Esophagus (tissue), 2 donors: Measurements from ENCODE around the gene KSR1. TPM values are rescaled to one million over a fixed set of nuclear protein-coding genes. Genes with fewer than 3 reads are reported as not detected.
"Not testable (repeated sequence)": the region's sequence is repeated elsewhere in the genome, so short reads cannot be mapped to it uniquely, and the experiment has no call there.

ENCODE experiments used
- H3K27ac ChIP-seq, 2 donors: one replicate each; pipeline ENCODE4 v1.5.1; 2013; ENCODE audit warnings: low read depth in 2 of 2, mild to moderate bottlenecking in 2 of 2, inconsistent platforms in 1 of 2, low read length in 1 of 2, moderate library complexity in 1 of 2
- H3K27me3 ChIP-seq, 2 donors: one replicate each; pipeline ENCODE4 v1.6.1; 2013; ENCODE audit warnings: low read length in 2 of 2, control low read depth in 1 of 2, mild to moderate bottlenecking in 1 of 2; ENCODE audit not compliant: insufficient read depth in 2 of 2, control insufficient read depth in 1 of 2
- H3K36me3 ChIP-seq, 2 donors: one replicate each; pipeline ENCODE4 v1.6.1; 2013; ENCODE audit warnings: low read length in 1 of 2; ENCODE audit not compliant: control insufficient read depth in 2 of 2, insufficient read depth in 2 of 2
- H3K4me1 ChIP-seq, 2 donors: one replicate each; pipeline ENCODE4 v1.6.1; 2013; ENCODE audit warnings: low read length in 1 of 2; ENCODE audit not compliant: control insufficient read depth in 2 of 2, insufficient read depth in 2 of 2
- H3K4me3 ChIP-seq, 2 donors: one replicate each; pipeline ENCODE4 v1.5.1; 2013; ENCODE audit warnings: low read length in 2 of 2, mild to moderate bottlenecking in 2 of 2, low read depth in 1 of 2, moderate library complexity in 1 of 2
- H3K9me3 ChIP-seq, 2 donors: one replicate each; pipeline ENCODE4 v1.6.1; 2013; ENCODE audit warnings: mild to moderate bottlenecking in 2 of 2, low read depth in 1 of 2, low read length in 1 of 2, moderate library complexity in 1 of 2; ENCODE audit not compliant: control insufficient read depth in 2 of 2, insufficient read depth in 1 of 2
- WGBS, 2 donors: extraction: QIAGEN DNeasy Blood & Tissue Kit; methylation state at CpG; one replicate each; pipeline ENCODE4 v1.1.7; 2013; 5-methylcytosine and 5-hydroxymethylcytosine counted together
- polyA plus RNA-seq, 2 donors: library from polyadenylated mRNA; stranded (reverse); fragments of 200-250 nt; gene quantifications; one replicate each; pipeline ENCODE4 v1.2.3, GENCODE V29; 2013
- donor health status: healthy with polysubstance abuse.
- donor health status: Bipolar disorder and iron deficiency.

KSR1 gene
- polyA plus RNA-seq, 2 donors = 35.3 to 52.4 TPM

DNA sequence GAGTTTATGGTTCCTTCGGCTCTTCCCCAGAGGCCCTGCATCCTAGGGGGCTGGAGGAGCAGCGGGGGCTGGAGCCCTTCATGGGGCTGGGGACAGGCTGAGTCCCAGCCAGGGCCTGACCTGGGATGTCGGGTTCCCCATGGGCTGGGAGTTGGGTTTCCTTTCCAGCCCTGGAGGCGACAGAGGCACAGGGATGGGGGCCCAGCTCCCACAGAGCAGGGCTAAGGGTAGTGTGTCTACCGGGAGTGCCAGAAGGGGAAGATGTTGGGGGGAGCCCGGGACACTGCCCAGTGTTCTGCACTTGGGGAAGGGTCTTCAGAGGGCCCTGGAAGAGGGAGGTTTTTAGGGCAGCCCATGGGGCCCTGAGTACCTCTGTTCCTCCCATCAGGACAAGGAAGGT is 30.7 kb upstream of the KSR1 start:
- 84 to 86% methylated on average over 6 of the region's 6 CpGs for WGBS, 2 donors
- H3K9me3 ChIP-seq, H3K36me3 ChIP-seq, H3K27me3 ChIP-seq, H3K27ac ChIP-seq, H3K4me3 ChIP-seq, H3K4me1 ChIP-seq: not testable (repeated sequence)

DNA sequence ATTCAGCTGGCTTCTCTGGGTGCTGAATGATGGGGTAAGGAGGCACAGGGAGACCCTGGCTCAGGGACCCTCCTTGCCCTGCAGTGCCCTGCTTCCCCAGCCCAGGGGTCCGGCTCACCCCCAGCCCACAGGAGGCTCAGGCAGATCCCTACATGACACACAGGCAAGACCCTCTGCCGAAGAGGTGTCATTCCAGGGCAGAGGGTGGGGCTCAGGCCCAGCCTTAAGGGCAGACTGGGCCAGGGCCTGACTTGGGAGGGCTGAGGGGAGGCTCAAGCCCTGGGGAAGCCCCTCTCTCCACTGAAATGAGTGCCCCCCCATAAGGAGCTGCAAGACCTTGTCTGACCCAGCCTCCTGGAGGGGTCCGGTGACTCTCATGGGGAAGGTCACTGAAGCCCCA is 30.3 kb upstream of the KSR1 start:
- Histone ChIP-seq H3K4me1 (no peaks in the 10 kb centered on the region), H3K36me3 (no peaks in the 10 kb centered on the region), H3K4me3 (no peak overlapping the region), H3K27ac (no peak overlapping the region), H3K27me3 (no peaks in the 10 kb centered on the region), H3K9me3 (no peaks in the 10 kb centered on the region)
- WGBS, 2 donors = 91 to 93% methylated on average over 3 of the region's 3 CpGs

DNA sequence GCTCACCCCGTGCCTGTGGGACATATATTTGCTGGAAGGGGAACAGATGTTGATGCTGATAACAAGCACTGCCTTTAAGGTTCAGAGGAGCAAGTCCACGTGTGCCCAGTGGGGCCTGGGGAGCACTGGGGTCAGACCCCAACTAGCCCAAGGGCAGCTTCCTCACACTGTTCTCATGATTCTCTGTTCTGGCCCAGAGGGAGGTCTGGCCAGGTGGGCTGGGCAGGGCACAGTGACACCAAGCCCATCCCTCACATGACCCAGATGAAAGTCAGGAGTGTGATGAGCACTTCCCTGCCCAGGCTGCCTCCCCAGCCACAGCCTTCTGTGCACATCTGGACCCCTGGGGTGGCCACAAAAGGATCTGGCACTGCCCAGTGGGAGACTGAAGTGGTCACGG is 29.8 kb upstream of the KSR1 start:
- WGBS, 2 donors = 79 to 85% methylated on average over 2 to 3 of the region's 3 CpGs
- H3K4me1 ChIP-seq, H3K27me3 ChIP-seq, H3K4me3 ChIP-seq, H3K27ac ChIP-seq, H3K9me3 ChIP-seq, H3K36me3 ChIP-seq: not testable (repeated sequence)

DNA sequence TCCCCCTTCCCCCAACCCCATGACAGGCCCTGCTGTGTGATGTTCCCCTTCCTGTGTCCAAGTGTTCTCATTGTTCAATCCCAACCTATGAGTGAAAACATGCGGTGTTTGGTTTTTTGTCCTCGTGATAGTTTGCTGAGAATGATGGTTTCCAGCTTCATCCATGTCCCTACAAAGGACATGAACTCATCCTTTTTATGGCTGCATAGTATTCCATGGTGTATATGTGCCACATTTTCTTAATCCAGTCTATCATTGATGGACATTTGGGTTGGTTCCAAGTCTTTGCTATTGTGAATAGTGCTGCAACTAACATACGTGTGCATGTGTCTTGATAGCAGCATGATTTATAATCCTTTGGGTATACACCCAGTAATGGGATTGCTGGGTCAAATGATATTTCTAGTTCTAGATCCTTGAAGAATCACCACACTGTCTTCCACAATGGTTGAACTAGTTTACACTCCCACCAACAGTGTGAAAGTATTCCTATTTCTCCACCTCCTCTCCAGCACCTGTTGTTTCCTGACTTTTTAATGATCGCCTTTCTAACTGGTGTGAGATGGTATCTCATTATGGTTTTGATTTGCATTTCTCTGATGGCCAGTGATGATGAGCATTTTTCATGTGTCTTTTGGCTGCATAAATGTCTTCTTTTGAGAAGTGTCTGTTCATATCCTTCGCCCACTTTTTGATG is 28.9 kb upstream of the KSR1 start:
- H3K27me3 ChIP-seq, H3K4me1 ChIP-seq, H3K9me3 ChIP-seq, H3K4me3 ChIP-seq, H3K36me3 ChIP-seq, H3K27ac ChIP-seq: not testable (repeated sequence)
- WGBS, 2 donors = 82 to 89% methylated on average over 4 of the region's 5 CpGs

DNA sequence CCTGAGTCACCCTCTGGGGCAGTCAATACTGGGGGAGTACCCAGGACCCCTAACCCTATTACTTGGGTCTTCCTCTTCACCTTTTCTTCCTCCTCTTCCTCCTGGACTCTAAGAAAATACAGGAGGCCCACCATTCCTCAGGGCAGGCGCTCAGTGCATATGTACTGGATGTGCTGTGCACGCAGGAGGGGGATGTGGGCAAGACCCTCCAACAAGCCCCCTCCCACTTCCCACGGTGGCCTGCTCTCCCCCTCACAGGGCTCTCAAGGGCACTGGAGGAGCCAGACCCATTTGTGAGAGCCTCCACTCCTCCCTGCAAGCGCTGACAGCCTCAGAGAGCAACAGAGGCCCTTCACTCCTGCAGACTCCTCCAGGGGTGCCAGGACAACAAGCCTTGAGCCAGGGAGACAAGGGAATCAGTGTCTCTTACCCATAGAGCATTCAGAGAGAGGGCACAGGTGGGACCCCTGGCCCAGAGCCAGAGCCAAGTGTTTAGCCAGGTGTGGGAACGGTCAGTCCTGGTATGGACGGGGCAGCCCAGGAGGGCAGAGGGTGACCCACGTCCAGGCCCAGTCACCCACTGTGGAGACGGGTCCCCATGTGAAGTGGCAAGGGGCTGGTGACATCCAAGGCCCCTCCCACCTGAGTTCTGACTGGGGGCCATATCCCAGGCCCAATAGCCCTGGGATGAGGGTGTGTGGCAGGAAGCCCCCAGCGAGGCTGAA is 27.3 kb upstream of the KSR1 start:
- Histone ChIP-seq H3K9me3 (no peaks in the 10 kb centered on the region), H3K4me1 (no peaks in the 10 kb centered on the region), H3K27ac (no peak overlapping the region), H3K4me3 (no peak overlapping the region), H3K36me3 (no peaks in the 10 kb centered on the region), H3K27me3 (no peaks in the 10 kb centered on the region)
- 91 to 94% methylated on average over 9 of the region's 9 CpGs for WGBS, 2 donors

DNA sequence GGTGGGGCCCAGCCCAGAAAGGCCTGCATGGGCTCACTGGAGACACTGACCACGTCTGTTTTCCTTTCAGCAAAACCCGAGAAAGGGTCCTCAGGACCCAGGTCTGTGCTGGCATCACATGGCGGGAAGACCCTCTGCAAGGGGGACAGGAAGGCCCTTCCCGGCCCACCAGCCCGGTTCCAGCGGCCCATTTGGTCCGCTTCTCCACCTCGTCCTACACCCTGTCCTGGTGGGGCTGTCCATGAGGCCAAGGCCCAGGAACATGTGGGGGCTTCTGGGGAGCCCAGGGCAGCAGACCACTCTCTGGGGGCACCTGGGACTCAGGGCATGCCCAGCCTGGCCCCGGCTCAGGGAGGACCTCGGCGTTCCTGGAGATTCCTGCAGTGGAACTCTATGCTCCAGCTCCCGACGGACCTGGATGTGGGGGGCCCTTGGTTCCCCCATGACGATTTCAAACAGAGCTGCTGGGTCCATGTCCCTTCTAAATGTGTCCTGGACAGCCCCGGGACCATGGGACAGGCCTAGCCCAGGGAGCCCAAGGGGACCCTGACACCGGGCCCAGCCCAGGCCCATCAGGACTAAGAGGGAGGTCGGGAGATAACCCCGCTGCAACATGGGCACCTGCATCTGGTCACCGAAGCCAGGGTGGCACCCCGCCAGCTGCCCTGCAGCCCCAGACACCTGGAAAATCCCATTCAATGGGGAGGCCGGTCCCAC is 26.4 kb upstream of the KSR1 start:
- H3K27ac ChIP-seq = no peak overlapping the region

DNA sequence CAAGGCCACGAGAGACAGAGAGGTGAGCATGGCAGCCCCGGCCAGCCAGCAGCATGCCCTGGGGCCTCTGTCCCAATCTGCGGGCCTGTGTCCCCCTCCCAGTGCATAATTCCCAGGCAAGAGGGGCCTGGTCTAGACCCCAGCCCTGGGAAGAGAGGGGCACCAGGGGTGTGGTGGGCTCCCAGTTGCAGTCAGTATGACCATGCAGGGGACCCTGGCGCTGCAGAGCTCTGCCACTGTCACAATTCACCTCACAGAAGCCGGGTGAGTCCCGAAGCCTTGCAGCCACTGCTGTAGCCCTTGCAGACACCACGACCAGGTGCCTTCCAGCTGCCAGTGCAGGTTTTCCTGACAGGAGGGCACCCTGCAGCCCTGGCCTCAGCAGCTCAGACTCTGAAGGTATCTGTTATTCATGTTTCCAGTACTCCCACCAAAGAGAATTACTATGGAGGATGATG is 25.8 kb upstream of the KSR1 start:
- H3K4me3 ChIP-seq = no peak overlapping the region
- no peak overlapping the region for H3K27ac ChIP-seq
- no peaks in the 10 kb centered on the region for H3K27me3 ChIP-seq
- WGBS, 2 donors = 74% methylated on average over 7 of the region's 7 CpGs
- no peaks in the 10 kb centered on the region for H3K9me3 ChIP-seq
- H3K4me1 ChIP-seq = no peaks in the 10 kb centered on the region
- H3K36me3 ChIP-seq = no peaks in the 10 kb centered on the region

More for the DNA sequence above, 26.4 kb upstream of the KSR1 start:
- WGBS, 2 donors = 81% methylated on average over 21 of the region's 21 CpGs
- Histone ChIP-seq H3K4me1 (no peaks in the 10 kb centered on the region), H3K4me3 (no peak overlapping the region), H3K36me3 (no peaks in the 10 kb centered on the region), H3K27me3 (no peaks in the 10 kb centered on the region), H3K9me3 (no peaks in the 10 kb centered on the region)

DNA sequence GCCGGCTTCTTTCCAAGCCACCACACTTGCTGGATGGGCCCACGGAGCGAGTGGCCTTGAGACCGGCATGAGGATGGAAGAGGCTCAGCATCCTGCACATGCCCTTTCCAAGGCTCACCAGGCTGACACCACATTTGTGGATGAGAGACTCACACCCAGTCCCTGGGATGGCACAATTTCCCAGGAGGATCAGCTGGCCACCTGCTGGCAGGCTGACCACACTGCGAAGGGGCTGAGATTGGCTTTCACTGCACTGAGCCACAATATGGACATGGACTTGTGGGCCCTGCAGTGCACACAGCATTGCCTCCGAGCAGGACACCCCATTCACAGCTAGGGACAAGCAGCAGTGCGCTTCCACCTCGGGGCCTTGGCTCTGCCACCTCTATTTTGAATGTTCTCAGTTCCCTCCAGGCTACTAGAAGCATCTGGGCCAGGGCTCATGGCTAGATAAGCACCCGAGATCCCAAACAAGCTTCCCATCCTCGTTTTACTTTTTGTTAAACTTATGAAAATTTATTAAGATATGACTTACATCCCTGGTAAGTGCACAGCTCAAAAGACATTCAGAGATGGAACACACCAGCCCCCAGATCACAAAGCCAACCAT is 25.3 kb upstream of the KSR1 start:
- WGBS, 2 donors = 81 to 83% methylated on average over 10 of the region's 10 CpGs
- H3K4me3 ChIP-seq = no peak overlapping the region
- no peaks in the 10 kb centered on the region for H3K27me3 ChIP-seq
- H3K4me1 ChIP-seq = no peaks in the 10 kb centered on the region
- H3K9me3 ChIP-seq = no peaks in the 10 kb centered on the region
- H3K36me3 ChIP-seq = no peaks in the 10 kb centered on the region
- H3K27ac ChIP-seq = no peak overlapping the region

DNA sequence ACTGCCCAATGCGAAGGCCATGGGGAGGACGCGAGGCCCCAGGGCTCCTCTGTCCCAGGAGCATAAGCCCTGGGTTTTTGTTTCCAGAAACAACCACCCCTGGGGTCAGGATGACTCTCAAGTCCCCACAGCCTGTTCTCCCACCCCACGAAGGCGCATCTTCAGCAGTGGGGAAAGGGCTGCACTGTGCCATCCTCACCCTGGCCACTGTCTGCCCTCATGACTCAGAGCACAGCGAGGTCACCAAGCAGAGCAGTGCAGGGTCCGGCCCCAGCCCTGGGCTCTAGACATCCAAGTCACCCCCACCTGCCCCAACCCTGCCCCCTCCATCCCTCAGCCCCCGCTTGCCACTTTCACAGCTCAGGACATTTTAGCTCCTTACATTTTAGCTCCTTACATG is 22.7 kb upstream of the KSR1 start:
- H3K27me3 ChIP-seq = no peaks in the 10 kb centered on the region
- no peaks in the 10 kb centered on the region for H3K4me1 ChIP-seq
- H3K27ac ChIP-seq = no peak overlapping the region
- H3K9me3 ChIP-seq = no peaks in the 10 kb centered on the region
- no peak overlapping the region for H3K4me3 ChIP-seq
- 78 to 85% methylated on average over 8 of the region's 8 CpGs for WGBS, 2 donors
- no peaks in the 10 kb centered on the region for H3K36me3 ChIP-seq
